MM.1S (cell line): ENCODE results near the gene WDR70.

ENCODE experiments used
- DNase-seq: peaks from one replicate; pipeline ENCODE4 v3.0.0-alpha.2; 2015
- H2AFZ ChIP-seq: fragments of 300-600 bp; sonication (generic); 2 replicates; pipeline ENCODE4 v1.6.0; 2016; ENCODE audit warnings: antibody characterized with exemption, low read length
- H3F3A ChIP-seq: fragments of 300-600 bp; sonication (generic); 2 replicates; pipeline ENCODE4 v1.6.1; 2016; ENCODE audit warnings: mild to moderate bottlenecking, antibody characterized with exemption, low read length, moderate library complexity, mixed read lengths; ENCODE audit not compliant: insufficient read depth
- H3K27ac ChIP-seq: fragments of 300-600 bp; sonication (generic); 2 replicates; pipeline ENCODE4 v1.5.1; 2016; ENCODE audit warnings: mild to moderate bottlenecking, low read length
- H3K27me3 ChIP-seq: fragments of 300-600 bp; sonication (generic); replicated peaks from 2 replicates; pipeline ENCODE4 v1.6.0; 2016; ENCODE audit warnings: low read length; ENCODE audit not compliant: insufficient read depth
- H3K36me3 ChIP-seq: fragments of 300-600 bp; sonication (generic); replicated peaks from 2 replicates; pipeline ENCODE4 v1.6.1; 2016; ENCODE audit warnings: mild to moderate bottlenecking, low read length, mixed read lengths; ENCODE audit not compliant: insufficient read depth
- H3K4me1 ChIP-seq: fragments of 300-600 bp; sonication (generic); 2 replicates; pipeline ENCODE4 v1.6.1; 2016; ENCODE audit warnings: low read length, mixed read lengths
- H3K4me2 ChIP-seq: fragments of 300-600 bp; sonication (generic); 2 replicates; pipeline ENCODE4 v1.6.0; 2016; ENCODE audit warnings: low read depth, low read length
- H3K4me3 ChIP-seq: fragments of 300-600 bp; sonication (generic); 2 replicates; pipeline ENCODE4 v1.5.1; 2016; ENCODE audit warnings: low read length, mixed read lengths
- H3K79me2 ChIP-seq: fragments of 300-600 bp; sonication (generic); 2 replicates; pipeline ENCODE4 v1.6.1; 2016; ENCODE audit warnings: mixed run types, low read length, mixed read lengths
- H3K9ac ChIP-seq: fragments of 300-600 bp; sonication (generic); 2 replicates; pipeline ENCODE4 v1.6.1; 2016; ENCODE audit warnings: low read length, mixed read lengths
- H3K9me2 ChIP-seq: fragments of 300-600 bp; sonication (generic); replicated peaks from 2 replicates; pipeline ENCODE4 v1.6.1; 2016; ENCODE audit warnings: mild to moderate bottlenecking, low read length, mixed read lengths; ENCODE audit not compliant: insufficient read depth
- H3K9me3 ChIP-seq: fragments of 300-600 bp; sonication (generic); replicated peaks from 2 replicates; pipeline ENCODE4 v1.6.1; 2016; ENCODE audit warnings: mild to moderate bottlenecking, low read length, mixed read lengths; ENCODE audit not compliant: insufficient read depth
- H4K20me1 ChIP-seq: fragments of 300-600 bp; sonication (generic); 2 replicates; pipeline ENCODE4 v1.6.1; 2016; ENCODE audit warnings: mild to moderate bottlenecking, low read length, moderate library complexity, mixed read lengths; ENCODE audit not compliant: insufficient read depth
- EZH2 ChIP-seq: fragments of 300-600 bp; sonication (generic); optimal IDR thresholded peaks from 2 replicates; pipeline ENCODE3; 2017; ENCODE audit warnings: low read depth, mild to moderate bottlenecking, antibody characterized with exemption, low read length, mixed read lengths
- EZH2phosphoT487 ChIP-seq: fragments of 300-600 bp; sonication (generic); IDR thresholded peaks from 2 replicates; pipeline ENCODE4 v1.6.1; 2018; ENCODE audit warnings: antibody characterized with exemption, low read length
- TF ChIP-seq, protein P1 (sequence below): fragments of 300-600 bp; sonication (generic); IDR thresholded peaks from 2 replicates; pipeline ENCODE4 v1.5.1; 2016; ENCODE audit warnings: antibody characterized with exemption, low read length, mixed read lengths

The WDR70 gene

DNA sequence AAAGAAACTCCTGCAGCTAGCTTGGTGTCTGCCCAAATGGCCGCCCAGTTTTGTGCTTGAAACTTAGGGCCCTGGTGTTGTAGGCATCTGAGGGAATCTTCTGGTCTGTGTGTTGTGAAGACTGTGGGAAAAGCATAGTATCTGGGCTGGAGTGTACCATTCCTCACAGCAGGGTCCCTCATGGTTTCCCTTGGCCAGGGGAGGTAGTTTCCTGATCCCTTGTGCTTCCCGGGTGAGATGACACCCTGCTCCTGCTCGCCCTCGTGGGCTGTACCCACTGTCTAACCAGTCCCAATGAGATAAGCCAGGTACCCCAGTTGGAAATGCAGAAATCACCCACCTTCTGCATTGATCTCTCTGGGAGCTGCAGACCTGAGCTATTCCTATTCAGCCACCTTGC lies 277.9 kb downstream of the WDR70 start:
- no peaks in the 10 kb centered on the region for H4K20me1 ChIP-seq

DNA sequence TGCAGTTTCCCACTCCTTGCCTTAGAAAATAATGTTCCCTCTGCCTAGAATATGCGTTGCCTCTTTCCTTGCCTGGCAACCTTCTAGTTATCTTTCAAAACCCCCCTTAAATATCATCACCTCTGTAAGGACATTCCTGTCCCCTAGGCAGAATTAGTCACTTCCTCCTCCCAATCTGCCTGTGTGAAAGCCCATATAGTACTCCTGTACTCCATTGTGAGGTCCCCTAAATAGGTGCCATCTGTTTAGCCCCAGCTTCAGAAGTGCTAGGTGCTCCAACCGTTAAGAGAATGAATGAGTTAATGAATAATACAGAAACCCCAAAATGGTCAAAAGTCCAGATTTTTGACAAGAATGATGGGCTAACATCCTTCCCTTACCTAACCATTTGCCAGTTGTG lies 279.3 kb downstream of the WDR70 start:
- Histone ChIP-seq H4K20me1 (no peaks in the 10 kb centered on the region), H3K4me2 (no peak overlapping the region), H3K9me2 (no peaks in the 10 kb centered on the region)

More for the DNA sequence above, 277.9 kb downstream of the WDR70 start:
- Histone ChIP-seq H3K4me3 (no peak overlapping the region), H3K27ac (no peak overlapping the region), H3K9me2 (no peaks in the 10 kb centered on the region), H2AFZ (no peak overlapping the region), H3K36me3 (no peaks in the 10 kb centered on the region), H3K9ac (no peak overlapping the region), H3K4me1 (no peaks in the 10 kb centered on the region), H3K4me2 (no peak overlapping the region), H3K79me2 (no peaks in the 10 kb centered on the region), H3K27me3 (no peaks in the 10 kb centered on the region), H3F3A (no peaks in the 10 kb centered on the region; the same call in 1 of the 2 replicates), H3K9me3 (no peaks in the 10 kb centered on the region)
- TF ChIP-seq EZH2phosphoT487, result no peak
- TF ChIP-seq, protein P1, sequence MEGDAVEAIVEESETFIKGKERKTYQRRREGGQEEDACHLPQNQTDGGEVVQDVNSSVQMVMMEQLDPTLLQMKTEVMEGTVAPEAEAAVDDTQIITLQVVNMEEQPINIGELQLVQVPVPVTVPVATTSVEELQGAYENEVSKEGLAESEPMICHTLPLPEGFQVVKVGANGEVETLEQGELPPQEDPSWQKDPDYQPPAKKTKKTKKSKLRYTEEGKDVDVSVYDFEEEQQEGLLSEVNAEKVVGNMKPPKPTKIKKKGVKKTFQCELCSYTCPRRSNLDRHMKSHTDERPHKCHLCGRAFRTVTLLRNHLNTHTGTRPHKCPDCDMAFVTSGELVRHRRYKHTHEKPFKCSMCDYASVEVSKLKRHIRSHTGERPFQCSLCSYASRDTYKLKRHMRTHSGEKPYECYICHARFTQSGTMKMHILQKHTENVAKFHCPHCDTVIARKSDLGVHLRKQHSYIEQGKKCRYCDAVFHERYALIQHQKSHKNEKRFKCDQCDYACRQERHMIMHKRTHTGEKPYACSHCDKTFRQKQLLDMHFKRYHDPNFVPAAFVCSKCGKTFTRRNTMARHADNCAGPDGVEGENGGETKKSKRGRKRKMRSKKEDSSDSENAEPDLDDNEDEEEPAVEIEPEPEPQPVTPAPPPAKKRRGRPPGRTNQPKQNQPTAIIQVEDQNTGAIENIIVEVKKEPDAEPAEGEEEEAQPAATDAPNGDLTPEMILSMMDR, result no peak
- TF ChIP-seq EZH2, result no peak
- no peak for DNase-seq

GRCh38 chr5:37660319-37660718 lies 281.2 kb downstream of the WDR70 start:
- H3K9me2 ChIP-seq, result no peaks in the 10 kb centered on the region
- H3K4me1 ChIP-seq, result no peaks in the 10 kb centered on the region
- H4K20me1 ChIP-seq, result no peaks in the 10 kb centered on the region
- no peak overlapping the region for H3K4me3 ChIP-seq
- DNase-seq, result no peak
- no peak overlapping the region for H3K9ac ChIP-seq
- H3K27ac ChIP-seq, result no peak overlapping the region
- H3F3A ChIP-seq, result no peaks in the 10 kb centered on the region; the same call in 1 of the 2 replicates
- H3K27me3 ChIP-seq, result no peaks in the 10 kb centered on the region
- H3K79me2 ChIP-seq, result no peaks in the 10 kb centered on the region
- H3K9me3 ChIP-seq, result no peaks in the 10 kb centered on the region
- no peak overlapping the region for H3K4me2 ChIP-seq
- no peaks in the 10 kb centered on the region for H3K36me3 ChIP-seq
- TF ChIP-seq EZH2phosphoT487, result no peak
- no peak for TF ChIP-seq EZH2
- TF ChIP-seq, protein P1, result no peak
- no peak overlapping the region for H2AFZ ChIP-seq

More for the DNA sequence above, 279.3 kb downstream of the WDR70 start:
- Histone ChIP-seq H3K4me3 (no peak overlapping the region), H3K9me3 (no peaks in the 10 kb centered on the region), H3F3A (no peaks in the 10 kb centered on the region; the same call in 1 of the 2 replicates), H2AFZ (no peak overlapping the region), H3K9ac (no peak overlapping the region), H3K4me1 (no peaks in the 10 kb centered on the region), H3K27me3 (no peaks in the 10 kb centered on the region), H3K36me3 (no peaks in the 10 kb centered on the region), H3K27ac (no peak overlapping the region), H3K79me2 (no peaks in the 10 kb centered on the region)
- TF ChIP-seq EZH2phosphoT487 (no peak), EZH2 (no peak)
- TF ChIP-seq, protein P1, result no peak
- DNase-seq, result no peak
